ENCODE measurements around the gene JSRP1.
A peak's percentile ranks its signal among the peaks of the same experiment; 100 is the strongest.

Gene JSRP1

DNA sequence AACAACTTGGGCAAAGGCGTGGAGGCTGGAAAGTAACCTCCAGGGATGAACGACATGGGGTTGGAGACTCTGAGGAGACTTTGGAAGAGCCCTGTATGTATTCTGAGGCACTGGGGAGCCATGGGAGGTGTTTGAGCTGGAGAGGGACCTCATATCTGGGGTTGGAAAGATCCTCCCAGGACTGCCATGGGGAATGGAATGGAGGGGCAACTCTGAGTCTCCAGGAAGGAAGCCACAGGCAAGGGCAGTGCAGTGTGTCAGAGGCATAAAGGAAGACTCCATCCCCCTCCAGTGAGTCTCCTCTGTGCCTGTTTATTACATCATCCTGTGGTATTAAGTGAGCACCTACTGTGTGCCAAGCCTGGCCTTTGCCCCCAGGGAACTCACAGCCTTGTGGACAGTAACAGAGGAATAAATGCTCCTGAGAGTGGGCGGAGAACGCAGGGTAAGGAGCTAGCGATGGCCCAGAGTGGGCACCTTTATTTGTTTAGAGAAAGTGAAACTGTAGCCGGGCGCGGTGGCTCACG is 18.0 kb upstream of the JSRP1 start:
- no peak overlapping the region for H3K4me3 ChIP-seq (ENCODE audit: insufficient read length, low read depth)

DNA sequence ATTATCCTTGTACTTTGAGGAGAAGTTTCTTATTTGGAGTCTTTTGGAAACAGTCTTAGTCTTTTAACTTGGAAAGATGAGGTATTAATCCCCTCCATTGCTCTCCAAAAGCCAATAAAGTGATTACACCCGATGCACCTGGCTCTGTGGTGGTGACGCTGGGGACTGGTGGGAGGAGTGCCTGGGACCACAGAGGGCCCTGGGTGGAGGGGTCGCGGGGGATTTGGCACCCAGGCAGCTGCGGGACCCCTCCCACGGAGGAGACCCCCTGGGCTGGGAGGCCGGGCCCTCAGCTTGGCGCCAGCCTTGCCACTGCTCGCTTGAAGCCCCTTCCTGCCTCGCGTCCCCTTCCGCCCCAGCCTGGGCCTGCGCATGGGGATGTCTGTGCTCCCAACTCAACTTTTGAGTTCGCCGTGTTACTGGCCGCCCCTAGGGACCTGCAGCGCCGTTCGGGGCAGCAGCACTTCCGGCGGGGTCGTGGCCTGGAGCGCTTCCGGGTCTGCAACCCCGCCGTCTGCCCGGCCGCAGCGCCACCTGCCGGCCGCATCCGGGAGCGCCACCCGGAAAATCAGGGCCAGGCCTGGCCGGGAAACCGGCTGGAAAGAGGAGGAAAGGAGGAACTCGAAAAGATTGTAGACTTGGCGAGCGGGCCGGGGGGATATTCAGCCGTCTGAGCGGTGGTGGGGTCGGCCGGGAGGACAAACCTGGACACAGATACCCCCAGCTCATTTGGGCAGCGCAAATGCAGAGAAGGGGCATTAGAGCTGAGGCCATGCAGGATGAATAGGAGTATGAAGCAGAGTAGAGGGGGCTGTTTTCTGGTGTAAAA is 17.4 kb upstream of the JSRP1 start:
- Histone ChIP-seq H3K4me3 (ENCODE audit: insufficient read length, low read depth) (peak overlapping the region; percentile 13), H3K36me3 (ENCODE audit: insufficient read depth, insufficient read length, low read length) (peaks cover 43% of the 10 kb centered on the region)

More for the DNA sequence above, 18.0 kb upstream of the JSRP1 start:
- Histone ChIP-seq H3K4me1 (ENCODE audit: insufficient read depth, insufficient read length) (peaks cover 30% of the 10 kb centered on the region), H3K9me3 (ENCODE audit: insufficient read depth, low read length) (no peaks in the 10 kb centered on the region), H3K27me3 (ENCODE audit: insufficient read depth, insufficient read length) (no peaks in the 10 kb centered on the region), H3K36me3 (ENCODE audit: insufficient read depth, insufficient read length, low read length) (peaks cover 43% of the 10 kb centered on the region), H3K9ac (ENCODE audit: insufficient read length, low read depth) (peak overlapping the region; percentile 16)
- TF ChIP-seq ZNF274 (IDR thresholded peaks at IDR 0.05; ENCODE audit: low read depth, low read length) (no peak), YY1 (IDR thresholded peaks at IDR 0.05; ENCODE audit: insufficient read depth, insufficient read length) (no peak), SUZ12 (IDR thresholded peaks at IDR 0.05; ENCODE audit: extremely low read depth, insufficient read depth, insufficient read length) (no peak)
- no peak for DNase-seq (ENCODE audit: low read depth, low spot score)

DNA sequence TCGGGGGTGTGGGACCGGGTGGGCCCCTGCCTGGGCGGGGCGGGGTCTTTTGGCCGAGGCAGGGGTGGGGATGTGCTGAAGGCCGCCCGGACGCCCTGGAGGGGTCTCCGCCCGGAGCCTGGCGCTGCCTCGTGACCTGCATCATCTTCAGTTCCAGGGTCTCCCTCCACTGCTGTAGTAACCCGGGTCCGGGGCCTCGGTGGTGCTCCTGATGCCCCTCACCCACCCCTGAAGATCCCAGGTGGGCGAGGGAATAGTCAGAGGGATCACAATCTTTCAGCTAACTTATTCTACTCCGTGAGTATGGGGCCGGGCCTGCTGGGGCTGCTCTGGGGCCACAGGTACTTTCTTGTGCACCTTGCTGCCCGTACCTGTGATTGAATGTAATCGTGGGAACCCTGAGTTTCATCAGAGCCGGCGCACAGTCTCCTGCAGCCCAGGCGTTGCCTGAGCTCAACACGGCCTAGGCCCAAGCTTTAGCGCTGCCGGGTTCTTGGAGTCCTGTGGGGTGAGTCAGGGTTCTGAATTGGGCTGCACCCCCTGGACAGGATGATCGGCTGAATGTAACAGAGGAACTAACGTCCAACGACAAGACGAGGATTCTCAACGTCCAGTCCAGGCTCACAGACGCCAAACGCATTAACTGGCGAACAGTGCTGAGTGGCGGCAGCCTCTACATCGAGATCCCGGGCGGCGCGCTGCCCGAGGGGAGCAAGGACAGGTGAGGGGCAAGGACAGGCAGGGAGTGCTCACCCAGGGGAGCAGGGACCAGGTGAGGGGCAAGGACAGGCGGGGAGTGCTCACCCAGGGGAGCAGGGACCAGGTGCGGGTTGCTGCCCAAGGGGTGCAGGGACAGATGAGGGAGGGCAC is 15.3 kb upstream of the JSRP1 start:
- TF ChIP-seq SUZ12 (IDR thresholded peaks at IDR 0.05; ENCODE audit: extremely low read depth, insufficient read depth, insufficient read length), result no peak
- TF ChIP-seq ZNF274 (IDR thresholded peaks at IDR 0.05; ENCODE audit: low read depth, low read length), result no peak
- no peak for TF ChIP-seq YY1 (IDR thresholded peaks at IDR 0.05; ENCODE audit: insufficient read depth, insufficient read length)
- peak overlapping the region; percentile 100 for H3K4me3 ChIP-seq (ENCODE audit: insufficient read length, low read depth)
- H3K9ac ChIP-seq (ENCODE audit: insufficient read length, low read depth), result peak overlapping the region; percentile 95
- peaks cover 40% of the 10 kb centered on the region for H3K36me3 ChIP-seq (ENCODE audit: insufficient read depth, insufficient read length, low read length)
- no peaks in the 10 kb centered on the region for H3K27me3 ChIP-seq (ENCODE audit: insufficient read depth, insufficient read length)
- H3K9me3 ChIP-seq (ENCODE audit: insufficient read depth, low read length), result no peaks in the 10 kb centered on the region
- H3K4me1 ChIP-seq (ENCODE audit: insufficient read depth, insufficient read length), result peaks cover 33% of the 10 kb centered on the region
- DNase-seq (ENCODE audit: low read depth, low spot score), result no peak

More for the DNA sequence above, 17.4 kb upstream of the JSRP1 start:
- Histone ChIP-seq H3K9me3 (ENCODE audit: insufficient read depth, low read length) (no peaks in the 10 kb centered on the region), H3K9ac (ENCODE audit: insufficient read length, low read depth) (peak overlapping the region; percentile 57), H3K27me3 (ENCODE audit: insufficient read depth, insufficient read length) (no peaks in the 10 kb centered on the region), H3K4me1 (ENCODE audit: insufficient read depth, insufficient read length) (peaks cover 30% of the 10 kb centered on the region)
- TF ChIP-seq SUZ12 (IDR thresholded peaks at IDR 0.05; ENCODE audit: extremely low read depth, insufficient read depth, insufficient read length) (no peak), ZNF274 (IDR thresholded peaks at IDR 0.05; ENCODE audit: low read depth, low read length) (no peak), YY1 (IDR thresholded peaks at IDR 0.05; ENCODE audit: insufficient read depth, insufficient read length) (no peak)
- peak; percentile 80 for DNase-seq (ENCODE audit: low read depth, low spot score)

DNA sequence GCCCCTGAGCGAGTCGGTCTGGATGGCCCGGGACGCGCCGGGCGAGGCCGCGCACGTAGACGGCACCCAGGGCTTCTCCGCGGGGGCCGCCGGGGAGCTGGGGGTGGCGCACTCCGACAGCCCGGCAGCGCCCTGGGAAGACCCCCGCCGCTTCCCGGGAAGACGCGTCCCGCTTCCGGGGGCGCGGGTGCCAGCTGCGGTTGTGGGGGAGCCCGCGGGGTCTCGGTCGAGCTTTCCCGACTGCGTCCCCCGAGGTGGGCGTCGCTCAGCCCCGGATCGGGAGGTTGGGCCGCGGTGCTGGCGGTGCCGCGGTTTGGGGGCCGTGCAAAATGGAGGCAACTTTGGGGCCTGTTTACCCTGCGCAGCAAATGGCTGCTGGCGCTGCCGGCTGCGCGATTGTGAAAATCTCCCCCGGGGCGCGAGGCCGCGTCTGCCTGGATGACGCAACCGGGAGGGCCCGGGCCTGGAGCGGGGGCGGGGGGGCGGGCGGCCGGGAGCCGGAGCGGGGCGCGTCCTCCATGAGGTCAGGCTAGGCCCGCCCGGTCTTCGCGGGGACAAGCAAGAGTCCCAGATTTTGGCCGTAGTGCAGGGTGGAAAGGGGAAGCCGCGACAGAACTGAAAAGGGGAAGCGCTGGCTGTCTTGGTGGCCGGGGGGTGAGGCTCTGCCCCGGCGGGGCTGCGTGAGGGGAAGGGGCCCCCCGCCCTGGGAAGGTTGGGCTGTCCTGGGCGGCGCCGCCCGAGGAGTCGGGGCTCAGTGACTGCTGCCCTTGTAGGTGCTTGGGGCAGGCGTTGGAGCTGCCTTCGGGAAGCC is 14.4 kb upstream of the JSRP1 start:
- H3K27me3 ChIP-seq (ENCODE audit: insufficient read depth, insufficient read length), result no peaks in the 10 kb centered on the region
- H3K9me3 ChIP-seq (ENCODE audit: insufficient read depth, low read length), result no peaks in the 10 kb centered on the region
- no peak for DNase-seq (ENCODE audit: low read depth, low spot score)
- peak overlapping the region; percentile 100 for H3K4me3 ChIP-seq (ENCODE audit: insufficient read length, low read depth)
- peak overlapping the region; percentile 100 for H3K9ac ChIP-seq (ENCODE audit: insufficient read length, low read depth)
- peaks cover 39% of the 10 kb centered on the region for H3K36me3 ChIP-seq (ENCODE audit: insufficient read depth, insufficient read length, low read length)
- H3K4me1 ChIP-seq (ENCODE audit: insufficient read depth, insufficient read length), result peaks cover 26% of the 10 kb centered on the region
- TF ChIP-seq YY1 (IDR thresholded peaks at IDR 0.05; ENCODE audit: insufficient read depth, insufficient read length), result no peak
- no peak for TF ChIP-seq ZNF274 (IDR thresholded peaks at IDR 0.05; ENCODE audit: low read depth, low read length)
- TF ChIP-seq SUZ12 (IDR thresholded peaks at IDR 0.05; ENCODE audit: extremely low read depth, insufficient read depth, insufficient read length), result no peak

DNA sequence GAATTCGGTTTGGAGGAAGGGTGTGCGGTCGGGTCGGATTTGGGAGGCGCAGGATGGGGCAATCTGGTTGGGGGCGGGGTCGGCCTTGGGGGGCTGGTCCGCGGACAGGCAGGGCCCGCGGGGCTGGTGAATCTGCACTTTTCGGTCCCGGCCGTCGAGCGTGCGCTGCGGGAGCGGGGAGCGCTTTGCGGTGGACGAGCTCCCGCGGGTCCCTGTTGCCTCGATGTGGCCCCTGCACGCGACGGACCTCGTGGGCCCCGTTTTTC is 13.9 kb upstream of the JSRP1 start:
- Histone ChIP-seq H3K9ac (ENCODE audit: insufficient read length, low read depth) (peak overlapping the region; percentile 100), H3K4me1 (ENCODE audit: insufficient read depth, insufficient read length) (peaks cover 21% of the 10 kb centered on the region)
- DNase-seq (ENCODE audit: low read depth, low spot score), result no peak

DNA sequence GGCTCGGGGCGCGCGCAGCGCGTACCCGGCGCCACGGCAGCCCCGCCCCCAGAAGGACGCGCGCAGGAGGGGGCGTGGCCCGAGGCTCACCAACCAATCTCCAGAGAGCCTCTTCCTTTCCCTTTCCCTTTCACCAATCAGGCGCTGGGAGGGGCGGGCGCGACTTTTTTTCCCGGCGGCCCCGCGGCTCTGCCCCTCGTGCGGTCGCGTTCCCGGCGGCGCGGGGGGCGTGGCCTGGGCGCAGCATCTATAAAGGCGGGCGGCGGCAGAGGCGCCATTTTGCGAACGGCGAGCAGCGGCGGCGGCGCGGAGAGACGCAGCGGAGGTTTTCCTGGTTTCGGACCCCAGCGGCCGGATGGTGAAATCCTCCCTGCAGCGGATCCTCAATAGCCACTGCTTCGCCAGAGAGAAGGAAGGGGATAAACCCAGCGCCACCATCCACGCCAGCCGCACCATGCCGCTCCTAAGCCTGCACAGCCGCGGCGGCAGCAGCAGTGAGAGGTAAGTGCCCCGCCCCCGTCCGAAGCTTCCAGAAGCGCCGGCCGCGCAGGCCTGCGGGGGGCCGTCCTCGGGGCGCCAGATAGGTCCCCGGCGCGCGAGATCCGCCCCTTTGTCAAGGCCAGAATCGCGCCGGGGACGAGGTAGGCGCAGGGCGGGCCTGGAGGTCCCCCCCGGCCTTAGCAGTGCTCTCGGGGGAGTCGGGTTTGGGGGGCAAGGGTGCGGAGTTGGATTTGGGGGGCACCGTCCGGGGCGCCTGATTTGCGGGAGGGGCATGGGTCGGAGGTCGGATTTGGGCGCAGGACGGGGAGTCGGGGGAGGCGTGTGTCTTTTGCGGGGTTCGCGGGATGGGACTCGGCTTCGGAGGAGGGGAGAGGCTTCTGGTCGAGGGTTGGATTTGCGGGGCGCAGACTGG is 13.3 kb upstream of the JSRP1 start:
- TF ChIP-seq ZNF274 (IDR thresholded peaks at IDR 0.05; ENCODE audit: low read depth, low read length), result no peak
- no peak for TF ChIP-seq SUZ12 (IDR thresholded peaks at IDR 0.05; ENCODE audit: extremely low read depth, insufficient read depth, insufficient read length)
- TF ChIP-seq YY1 (IDR thresholded peaks at IDR 0.05; ENCODE audit: insufficient read depth, insufficient read length), result peak; percentile 89
- DNase-seq (ENCODE audit: low read depth, low spot score), result peak; percentile 93
- H3K4me3 ChIP-seq (ENCODE audit: insufficient read length, low read depth), result peak overlapping the region; percentile 100

More for the DNA sequence above, 13.9 kb upstream of the JSRP1 start:
- H3K27me3 ChIP-seq (ENCODE audit: insufficient read depth, insufficient read length), result no peaks in the 10 kb centered on the region
- H3K9me3 ChIP-seq (ENCODE audit: insufficient read depth, low read length), result no peaks in the 10 kb centered on the region
- peaks cover 39% of the 10 kb centered on the region for H3K36me3 ChIP-seq (ENCODE audit: insufficient read depth, insufficient read length, low read length)
- TF ChIP-seq YY1 (IDR thresholded peaks at IDR 0.05; ENCODE audit: insufficient read depth, insufficient read length) (no peak), SUZ12 (IDR thresholded peaks at IDR 0.05; ENCODE audit: extremely low read depth, insufficient read depth, insufficient read length) (no peak)
- H3K4me3 ChIP-seq (ENCODE audit: insufficient read length, low read depth), result peak overlapping the region; percentile 100

More for the DNA sequence above, 13.3 kb upstream of the JSRP1 start:
- H3K9me3 ChIP-seq (ENCODE audit: insufficient read depth, low read length), result no peaks in the 10 kb centered on the region
- peak overlapping the region; percentile 100 for H3K9ac ChIP-seq (ENCODE audit: insufficient read length, low read depth)
- peaks cover 39% of the 10 kb centered on the region for H3K36me3 ChIP-seq (ENCODE audit: insufficient read depth, insufficient read length, low read length)
- peaks cover 19% of the 10 kb centered on the region for H3K4me1 ChIP-seq (ENCODE audit: insufficient read depth, insufficient read length)
- no peaks in the 10 kb centered on the region for H3K27me3 ChIP-seq (ENCODE audit: insufficient read depth, insufficient read length)
